Suprapubic skin (tissue), 4 donors: ENCODE measurements around the gene SYNPO2. TPM values are rescaled to one million over a fixed set of nuclear protein-coding genes. Genes with fewer than 3 reads are reported as not detected.

Source experiments
- DNase-seq, 2 donors: peaks; one replicate each; pipeline ENCODE4 v3.0.0-alpha.2; 2019; ENCODE audit warnings: low spot score in 2 of 2
- H3K27ac ChIP-seq: fragments of 200-600 bp; sonication (generic); one replicate; pipeline ENCODE4 v1.5.1; 2019
- H3K27me3 ChIP-seq: fragments of 200-600 bp; sonication (generic); one replicate; pipeline ENCODE4 v1.5.1; 2019
- H3K36me3 ChIP-seq: fragments of 200-600 bp; sonication (generic); one replicate; pipeline ENCODE4 v1.5.1; 2019
- H3K4me1 ChIP-seq: fragments of 200-600 bp; sonication (generic); one replicate; pipeline ENCODE4 v1.5.1; 2019
- H3K4me3 ChIP-seq: fragments of 200-600 bp; sonication (generic); one replicate; pipeline ENCODE4 v1.5.1; 2019; ENCODE audit warnings: mild to moderate bottlenecking
- H3K9me3 ChIP-seq: fragments of 200-600 bp; sonication (generic); one replicate; pipeline ENCODE4 v1.5.1; 2019
- EP300 ChIP-seq: sonication (generic); formaldehyde crosslinking; IDR thresholded peaks from one replicate; pipeline ENCODE4 v1.6.1; 2017; ENCODE audit warnings: antibody characterized with exemption
- POLR2A ChIP-seq, 2 donors: fragments of 450-650 bp; IDR thresholded peaks; one replicate each; pipeline ENCODE4 v1.6.1; 2017; ENCODE audit warnings: antibody characterized with exemption in 2 of 2, mild to moderate bottlenecking in 2 of 2, moderate library complexity in 2 of 2
- POLR2AphosphoS5 ChIP-seq, 3 donors: sonication (generic); formaldehyde crosslinking; IDR thresholded peaks; one replicate each; pipeline ENCODE4 v1.6.1; 2017; ENCODE audit warnings: antibody characterized with exemption in 3 of 3
- WGBS: methylation state at CpG from one replicate; pipeline ENCODE4 v1.1.5; 2018; 5-methylcytosine and 5-hydroxymethylcytosine counted together
- total RNA-seq, 4 donors: library from RNA; depleted of rRNA; stranded (reverse); fragments of >200 nt; gene quantifications; one replicate each; pipeline ENCODE4 v1.1.0, GENCODE V29; 2016
- TF ChIP-seq, protein P1 (sequence below), 2 donors: fragments of 200-600 bp in 1 of 2; fragments of 450-650 bp in 1 of 2; sonication (generic) in 1 of 2; IDR thresholded peaks; one replicate each; pipeline ENCODE4 v1.5.1; 2016 to 2019; ENCODE audit warnings: antibody characterized with exemption in 2 of 2, mild to moderate bottlenecking in 1 of 2, moderate library complexity in 1 of 2

SYNPO2 gene
- total RNA-seq, 4 donors from 2014 or later, result 14.3 to 33.6 (median 19.1) TPM

GRCh38 chr4:118917582-118917981 is 28.9 kb downstream of the SYNPO2 start:
- Histone ChIP-seq H3K9me3 (no peaks in the 10 kb centered on the region), H3K4me1 (peaks cover 38% of the 10 kb centered on the region), H3K27ac (no peak overlapping the region), H3K36me3 (no peaks in the 10 kb centered on the region), H3K27me3 (no peaks in the 10 kb centered on the region), H3K4me3 (no peak overlapping the region)
- TF ChIP-seq, protein P1, sequence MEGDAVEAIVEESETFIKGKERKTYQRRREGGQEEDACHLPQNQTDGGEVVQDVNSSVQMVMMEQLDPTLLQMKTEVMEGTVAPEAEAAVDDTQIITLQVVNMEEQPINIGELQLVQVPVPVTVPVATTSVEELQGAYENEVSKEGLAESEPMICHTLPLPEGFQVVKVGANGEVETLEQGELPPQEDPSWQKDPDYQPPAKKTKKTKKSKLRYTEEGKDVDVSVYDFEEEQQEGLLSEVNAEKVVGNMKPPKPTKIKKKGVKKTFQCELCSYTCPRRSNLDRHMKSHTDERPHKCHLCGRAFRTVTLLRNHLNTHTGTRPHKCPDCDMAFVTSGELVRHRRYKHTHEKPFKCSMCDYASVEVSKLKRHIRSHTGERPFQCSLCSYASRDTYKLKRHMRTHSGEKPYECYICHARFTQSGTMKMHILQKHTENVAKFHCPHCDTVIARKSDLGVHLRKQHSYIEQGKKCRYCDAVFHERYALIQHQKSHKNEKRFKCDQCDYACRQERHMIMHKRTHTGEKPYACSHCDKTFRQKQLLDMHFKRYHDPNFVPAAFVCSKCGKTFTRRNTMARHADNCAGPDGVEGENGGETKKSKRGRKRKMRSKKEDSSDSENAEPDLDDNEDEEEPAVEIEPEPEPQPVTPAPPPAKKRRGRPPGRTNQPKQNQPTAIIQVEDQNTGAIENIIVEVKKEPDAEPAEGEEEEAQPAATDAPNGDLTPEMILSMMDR (IDR thresholded peaks at IDR 0.05), result no peak
- TF ChIP-seq EP300 (no peak), POLR2A (IDR thresholded peaks at IDR 0.05) (no peak)
- DNase-seq, result no peak
- WGBS, result 36% methylated on average over 2 of the region's 2 CpGs

DNA sequence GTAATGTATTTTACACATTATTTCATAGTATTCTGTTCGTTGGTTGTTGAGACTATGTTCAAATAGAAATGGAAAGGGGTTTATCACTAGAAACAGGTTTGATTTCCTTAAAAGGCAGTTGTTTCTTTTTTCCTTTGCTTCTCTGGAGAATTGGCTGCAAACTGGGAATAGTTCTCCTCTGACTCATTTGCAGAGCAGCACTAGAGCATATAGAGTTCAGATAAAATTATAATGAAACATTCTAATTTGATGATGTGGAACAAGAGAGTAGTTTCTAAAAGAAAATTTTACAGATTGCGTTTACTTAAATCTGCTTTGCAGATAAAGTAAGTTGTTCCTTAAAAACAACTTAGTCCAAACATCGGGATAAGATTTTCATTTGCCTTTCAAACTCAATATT is 29.7 kb downstream of the SYNPO2 start:
- no peak for DNase-seq
- no peak overlapping the region for H3K4me3 ChIP-seq
- no peaks in the 10 kb centered on the region for H3K9me3 ChIP-seq
- H3K27me3 ChIP-seq, result no peaks in the 10 kb centered on the region
- WGBS, result 39% methylated on average over 3 of the region's 3 CpGs
- peaks cover 38% of the 10 kb centered on the region for H3K4me1 ChIP-seq
- TF ChIP-seq, protein P1 (IDR thresholded peaks at IDR 0.05), result no peak
- TF ChIP-seq POLR2A (IDR thresholded peaks at IDR 0.05) (no peak), EP300 (no peak), POLR2AphosphoS5 (IDR thresholded peaks at IDR 0.05) (no peak)
- H3K27ac ChIP-seq, result peak overlapping the region; percentile 29
- no peaks in the 10 kb centered on the region for H3K36me3 ChIP-seq

DNA sequence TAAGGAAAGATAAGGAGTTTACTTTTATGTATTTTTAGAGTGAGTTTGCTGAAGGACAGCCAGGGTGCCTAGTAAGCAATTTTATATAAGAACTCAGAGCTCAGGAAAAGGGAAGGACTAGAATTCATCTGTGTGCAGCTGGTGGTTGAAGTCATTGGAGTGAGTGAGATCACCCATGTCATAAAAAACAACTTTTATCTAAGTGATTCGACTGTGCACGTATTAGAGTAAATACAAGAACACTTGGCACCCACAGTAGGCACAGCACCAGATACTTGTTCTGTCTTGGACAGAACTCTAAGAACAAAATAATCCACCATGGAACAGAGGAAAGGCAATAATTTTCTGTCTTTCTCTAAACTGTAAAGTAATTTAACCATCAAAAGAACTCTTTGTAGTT is 31.6 kb downstream of the SYNPO2 start:
- 12% methylated on average over 2 of the region's 2 CpGs for WGBS
- H3K4me3 ChIP-seq, result no peak overlapping the region
- TF ChIP-seq POLR2A (IDR thresholded peaks at IDR 0.05) (no peak), POLR2AphosphoS5 (IDR thresholded peaks at IDR 0.05) (no peak), EP300 (no peak)
- TF ChIP-seq, protein P1 (IDR thresholded peaks at IDR 0.05), result no peak

DNA sequence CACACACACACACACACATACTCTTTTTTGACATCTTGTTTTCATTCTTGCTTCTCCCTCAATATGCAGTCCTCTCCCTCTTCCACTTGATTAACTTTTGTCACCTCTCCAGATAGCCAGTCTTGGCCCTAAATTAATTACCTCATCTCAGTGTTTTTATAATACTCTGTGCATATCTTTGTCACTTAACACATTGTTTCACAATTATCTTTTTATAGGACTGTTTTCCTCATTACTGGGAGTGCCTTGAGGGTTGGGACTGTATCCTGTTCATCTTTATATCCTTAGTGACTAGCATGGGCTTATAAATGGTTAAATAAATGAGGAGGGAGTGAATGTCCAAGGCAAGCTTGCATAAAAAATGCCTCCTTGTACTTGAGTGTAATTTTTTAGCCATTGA is 33.1 kb downstream of the SYNPO2 start:
- H3K9me3 ChIP-seq, result no peaks in the 10 kb centered on the region
- H3K27ac ChIP-seq, result no peak overlapping the region
- no peaks in the 10 kb centered on the region for H3K36me3 ChIP-seq
- TF ChIP-seq POLR2A (IDR thresholded peaks at IDR 0.05) (no peak), EP300 (no peak), POLR2AphosphoS5 (IDR thresholded peaks at IDR 0.05) (no peak)
- TF ChIP-seq, protein P1 (IDR thresholded peaks at IDR 0.05), result no peak
- H3K27me3 ChIP-seq, result no peaks in the 10 kb centered on the region
- no peak for DNase-seq
- H3K4me1 ChIP-seq, result peaks cover 38% of the 10 kb centered on the region
- no peak overlapping the region for H3K4me3 ChIP-seq

More for the DNA sequence above, 31.6 kb downstream of the SYNPO2 start:
- no peak for DNase-seq
- Histone ChIP-seq H3K27me3 (no peaks in the 10 kb centered on the region), H3K36me3 (no peaks in the 10 kb centered on the region), H3K9me3 (no peaks in the 10 kb centered on the region), H3K27ac (peak overlapping the region; percentile 10), H3K4me1 (peaks cover 38% of the 10 kb centered on the region)

- no peak for DNase-seq
- Histone ChIP-seq H3K4me3 (no peak overlapping the region), H3K36me3 (no peaks in the 10 kb centered on the region), H3K9me3 (no peaks in the 10 kb centered on the region), H3K4me1 (peaks cover 22% of the 10 kb centered on the region), H3K27me3 (no peaks in the 10 kb centered on the region), H3K27ac (no peak overlapping the region)
- WGBS, result 33% methylated on average over 3 of the region's 3 CpGs
- no peak for TF ChIP-seq POLR2A (IDR thresholded peaks at IDR 0.05)
These were observed 35.2 kb downstream of the SYNPO2 start for GRCh38 chr4:118923891-118924290.

DNA sequence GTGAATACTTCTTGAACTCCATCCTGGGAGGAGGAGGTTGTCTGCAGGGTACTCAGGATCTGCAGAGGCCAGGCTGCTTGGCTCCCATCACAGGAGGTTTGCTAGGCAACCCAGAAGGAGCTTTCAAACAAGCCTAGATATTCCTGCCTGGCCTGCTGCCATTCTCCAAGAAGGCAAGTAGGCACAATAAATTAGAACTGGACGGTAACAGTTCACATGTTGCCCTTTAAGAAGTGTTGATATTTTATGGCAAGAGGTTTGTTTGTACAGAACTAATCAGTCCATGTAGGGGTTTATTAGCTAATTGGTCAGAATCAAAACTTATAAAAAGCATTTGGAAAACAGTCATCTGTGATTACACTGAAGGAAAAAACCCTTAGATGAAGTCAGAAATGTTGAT is 39.3 kb downstream of the SYNPO2 start:
- no peaks in the 10 kb centered on the region for H3K4me1 ChIP-seq
- no peak overlapping the region for H3K4me3 ChIP-seq
- DNase-seq, result no peak
- WGBS, result 23% methylated on average over 1 of the region's 1 CpG
- no peaks in the 10 kb centered on the region for H3K9me3 ChIP-seq
- H3K27ac ChIP-seq, result no peak overlapping the region
- TF ChIP-seq POLR2A (IDR thresholded peaks at IDR 0.05), result no peak
- TF ChIP-seq, protein P1 (IDR thresholded peaks at IDR 0.05), result no peak
- no peak for TF ChIP-seq POLR2AphosphoS5 (IDR thresholded peaks at IDR 0.05)
- no peak for TF ChIP-seq EP300
- H3K36me3 ChIP-seq, result no peaks in the 10 kb centered on the region
- H3K27me3 ChIP-seq, result no peaks in the 10 kb centered on the region
